Calu3 (cell line): Measurements from ENCODE around the gene OR6N1. TPM values are rescaled to one million over a fixed set of nuclear protein-coding genes. Genes with fewer than 3 reads are reported as not detected.

Experiments used
- BruUV-seq: library from RNA; stranded (reverse); fragments of 400-500 nt; replicated peaks from 2 replicates; lab custom pipeline; 2021; lab: Mats Ljungman, UMichigan
- CTCF ChIA-PET: fragments of 300-600 bp; sonication (Branson Sonifier 250); formaldehyde crosslinking; loops from one replicate; lab custom pipeline; 2022; ENCODE audit warnings: antibody characterized with exemption; lab: Charles Lee
- DNase-seq: peaks from one replicate; pipeline ENCODE4 v3.0.0; 2022
- H3K27ac Mint-ChIP-seq: one replicate; pipeline ENCODE4 v1.8.0; 2022; ENCODE audit warnings: mixed read lengths; ENCODE audit not compliant: unreplicated experiment
- H3K27me3 Mint-ChIP-seq: one replicate; pipeline ENCODE4 v1.8.0; 2022; ENCODE audit warnings: mixed read lengths; ENCODE audit not compliant: unreplicated experiment
- H3K36me3 Mint-ChIP-seq: one replicate; pipeline ENCODE4 v1.8.0; 2022; ENCODE audit warnings: mild to moderate bottlenecking, moderate library complexity, mixed read lengths; ENCODE audit not compliant: insufficient read depth, unreplicated experiment
- H3K4me1 Mint-ChIP-seq: one replicate; pipeline ENCODE4 v1.8.0; 2022; ENCODE audit warnings: mild to moderate bottlenecking, low read depth, mixed read lengths; ENCODE audit not compliant: unreplicated experiment
- H3K4me3 Mint-ChIP-seq: one replicate; pipeline ENCODE4 v1.8.0; 2022; ENCODE audit warnings: mild to moderate bottlenecking, low read depth, moderate library complexity, mixed read lengths; ENCODE audit not compliant: unreplicated experiment
- H3K9me3 Mint-ChIP-seq: one replicate; pipeline ENCODE4 v1.8.0; 2022; ENCODE audit warnings: low read depth, mixed read lengths; ENCODE audit not compliant: unreplicated experiment
- intact Hi-C: fragments of 100-400 bp; cut with micrococcal nuclease; formaldehyde crosslinking; loops from one replicate; pipeline ENCODE4 v1.10.0; 2022; ENCODE audit not compliant: unreplicated experiment
- total RNA-seq: library from RNA; stranded (reverse); gene quantifications from 2 replicates; pipeline ENCODE4 v1.2.3, GENCODE V29; 2022
- TF ChIP-seq, protein P1 (sequence below): fragments of 200-600 bp; IDR thresholded peaks from one replicate; pipeline ENCODE4 v1.8.0; 2022; ENCODE audit warnings: antibody characterized with exemption; ENCODE audit not compliant: unreplicated experiment

OR6N1 gene
- total RNA-seq, 1 experiment from 2014 or later: not detected

DNA sequence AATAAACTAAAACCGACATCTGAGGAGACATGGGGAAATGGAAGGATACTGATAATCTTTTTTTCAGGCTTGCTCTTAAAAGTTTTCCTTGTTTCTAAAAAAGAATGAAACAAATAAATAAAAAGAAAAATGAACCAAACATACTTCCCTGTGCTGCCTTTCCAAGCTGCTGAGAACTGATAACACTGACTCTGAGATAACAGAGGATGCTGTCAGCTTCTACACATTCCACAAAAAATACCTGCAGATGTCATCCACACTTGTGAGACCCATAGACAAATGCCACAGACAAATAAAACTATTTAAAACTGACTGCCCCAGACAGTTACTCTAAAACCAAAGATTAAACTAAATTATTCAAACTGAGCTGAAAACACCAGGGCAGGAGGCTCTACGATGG lies 39.5 kb downstream of the OR6N1 start:
- Mint-ChIP-seq H3K27me3 (peaks cover 6% of the 10 kb centered on the region), H3K36me3 (no peaks in the 10 kb centered on the region), H3K4me1 (peaks cover 8% of the 10 kb centered on the region), H3K4me3 (no peak overlapping the region), H3K9me3 (peaks cover 2% of the 10 kb centered on the region), H3K27ac (no peak overlapping the region)
- DNase-seq: no peak
- TF ChIP-seq, protein P1, sequence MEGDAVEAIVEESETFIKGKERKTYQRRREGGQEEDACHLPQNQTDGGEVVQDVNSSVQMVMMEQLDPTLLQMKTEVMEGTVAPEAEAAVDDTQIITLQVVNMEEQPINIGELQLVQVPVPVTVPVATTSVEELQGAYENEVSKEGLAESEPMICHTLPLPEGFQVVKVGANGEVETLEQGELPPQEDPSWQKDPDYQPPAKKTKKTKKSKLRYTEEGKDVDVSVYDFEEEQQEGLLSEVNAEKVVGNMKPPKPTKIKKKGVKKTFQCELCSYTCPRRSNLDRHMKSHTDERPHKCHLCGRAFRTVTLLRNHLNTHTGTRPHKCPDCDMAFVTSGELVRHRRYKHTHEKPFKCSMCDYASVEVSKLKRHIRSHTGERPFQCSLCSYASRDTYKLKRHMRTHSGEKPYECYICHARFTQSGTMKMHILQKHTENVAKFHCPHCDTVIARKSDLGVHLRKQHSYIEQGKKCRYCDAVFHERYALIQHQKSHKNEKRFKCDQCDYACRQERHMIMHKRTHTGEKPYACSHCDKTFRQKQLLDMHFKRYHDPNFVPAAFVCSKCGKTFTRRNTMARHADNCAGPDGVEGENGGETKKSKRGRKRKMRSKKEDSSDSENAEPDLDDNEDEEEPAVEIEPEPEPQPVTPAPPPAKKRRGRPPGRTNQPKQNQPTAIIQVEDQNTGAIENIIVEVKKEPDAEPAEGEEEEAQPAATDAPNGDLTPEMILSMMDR: no peak
- BruUV-seq: no TSS peak
- intact Hi-C loops: no loop called here
- CTCF ChIA-PET: no interaction called here

DNA sequence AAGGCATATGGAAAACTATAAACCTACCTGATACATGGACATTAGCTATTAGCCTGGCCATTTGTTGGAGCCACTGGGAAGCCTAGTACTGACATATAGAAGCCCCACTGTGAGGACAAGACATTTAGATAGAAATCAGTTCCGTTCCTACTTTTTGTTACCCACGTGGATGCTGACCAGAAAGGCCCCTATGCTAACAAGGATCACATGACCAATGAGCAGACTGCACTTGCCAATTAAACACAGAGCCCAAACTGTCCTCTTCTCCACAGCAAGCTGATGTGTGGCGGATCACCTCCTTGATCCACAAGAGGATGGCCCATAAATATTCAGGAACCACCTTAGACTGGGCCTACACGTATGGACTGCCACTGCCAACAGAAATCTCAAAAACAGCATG lies 40.3 kb downstream of the OR6N1 start:
- peaks cover 8% of the 10 kb centered on the region for H3K4me1 Mint-ChIP-seq
- H3K9me3 Mint-ChIP-seq: peaks cover 2% of the 10 kb centered on the region
- no TSS peak for BruUV-seq

DNA sequence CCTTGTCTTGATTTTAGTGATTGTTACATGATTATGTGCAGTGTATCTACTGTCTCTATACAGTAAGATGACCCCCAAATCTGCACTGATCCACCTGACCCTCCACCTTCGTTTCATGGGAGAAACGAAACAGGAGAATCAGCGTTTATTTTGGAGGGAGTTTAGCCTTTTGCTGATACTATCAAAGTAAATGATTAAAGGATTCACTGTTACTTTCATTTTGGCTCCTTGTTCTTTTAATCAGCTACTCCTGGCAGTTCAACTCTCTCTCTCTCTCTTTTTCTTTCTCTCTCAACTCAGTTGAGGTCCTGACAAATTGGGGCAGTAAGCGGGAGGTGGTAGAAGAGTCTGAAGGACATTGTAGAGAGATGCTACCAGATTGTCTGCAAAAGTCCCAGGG lies 41.5 kb downstream of the OR6N1 start:
- BruUV-seq: no TSS peak
- intact Hi-C loops: no loop called here
- CTCF ChIA-PET: interaction anchor here (1.3 kb wide), 1 partner anchor 11 kb away, joined by 3 read pairs; no protein-coding TSS in a partner anchor
- Mint-ChIP-seq H3K27ac (no peak overlapping the region), H3K36me3 (no peaks in the 10 kb centered on the region), H3K4me3 (no peak overlapping the region), H3K27me3 (no peaks in the 10 kb centered on the region), H3K9me3 (peaks cover 2% of the 10 kb centered on the region), H3K4me1 (peaks cover 8% of the 10 kb centered on the region)
- TF ChIP-seq, protein P1: no peak
- DNase-seq: no peak

More for the DNA sequence above, 40.3 kb downstream of the OR6N1 start:
- H3K4me3 Mint-ChIP-seq: no peak overlapping the region
- no peaks in the 10 kb centered on the region for H3K36me3 Mint-ChIP-seq
- DNase-seq: no peak
- TF ChIP-seq, protein P1: no peak
- H3K27ac Mint-ChIP-seq: no peak overlapping the region
- intact Hi-C loops: no loop called here
- no peaks in the 10 kb centered on the region for H3K27me3 Mint-ChIP-seq
- CTCF ChIA-PET: no interaction called here

DNA sequence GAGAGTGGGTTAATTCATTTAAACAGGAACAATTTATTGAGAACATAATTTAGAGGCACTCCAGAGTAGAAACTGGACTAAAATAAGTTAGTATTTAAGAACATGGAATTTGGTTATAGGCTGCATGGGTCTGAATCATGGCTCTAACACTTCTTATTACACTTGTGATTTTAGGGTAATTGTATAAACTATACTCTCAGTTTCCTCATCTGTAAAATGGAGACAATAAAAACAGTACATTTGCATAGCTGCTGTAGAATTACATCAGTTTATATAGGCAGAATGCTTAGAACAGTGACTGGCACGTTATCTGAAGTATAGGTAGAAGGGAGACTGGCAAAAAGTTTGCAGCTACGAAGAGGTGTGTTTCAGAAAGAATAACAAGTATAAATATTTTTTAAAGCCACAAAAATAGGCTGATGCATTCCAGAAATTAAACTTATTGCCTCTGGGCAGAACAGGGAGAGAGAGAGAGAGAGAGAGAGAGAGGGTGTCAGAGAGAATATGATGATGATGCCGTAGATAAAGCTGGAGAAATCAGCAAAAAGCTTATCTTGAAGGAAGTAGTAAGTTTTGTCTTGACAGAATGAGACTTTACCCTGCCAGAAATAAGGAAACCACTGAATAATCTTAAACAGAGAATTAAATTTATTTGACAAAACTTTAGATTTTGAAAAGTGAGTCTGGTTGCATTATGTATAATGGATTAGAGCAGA lies 43.3 kb downstream of the OR6N1 start:
- Mint-ChIP-seq H3K4me3 (no peak overlapping the region), H3K9me3 (peaks cover 2% of the 10 kb centered on the region), H3K4me1 (peaks cover 8% of the 10 kb centered on the region), H3K27ac (no peak overlapping the region), H3K27me3 (no peaks in the 10 kb centered on the region), H3K36me3 (no peaks in the 10 kb centered on the region)
- TF ChIP-seq, protein P1: no peak
- DNase-seq: no peak
- intact Hi-C loops: no loop called here
- CTCF ChIA-PET: interaction anchor here (1.0 kb wide), 1 partner anchor 11 kb away, joined by 4 read pairs; no protein-coding TSS in a partner anchor
- BruUV-seq: no TSS peak
